ENCODE results near the gene BTN3A1. TPM values are rescaled to one million over a fixed set of nuclear protein-coding genes. Genes with fewer than 3 reads are reported as not detected.

Gene BTN3A1
- total RNA-seq, 1 experiment from 2014 or later = 9.0 TPM

GRCh38 chr6:26382121-26382520 is 20.0 kb upstream of the BTN3A1 start:
- POLR2A ChIA-PET = no interaction called here
- CTCF ChIA-PET = no interaction called here
- Histone ChIP-seq H2AFZ (ENCODE audit: low read depth, low read length, poor library complexity, severe bottlenecking) (peak overlapping the region; percentile 65), H3K9ac (ENCODE audit: low read length) (no peak overlapping the region), H3K9me2 (ENCODE audit: insufficient read depth) (no peaks in the 10 kb centered on the region), H3K9me3 (ENCODE audit: control insufficient read depth in 1 of 2, insufficient read depth in 1 of 2, low read depth in 1 of 2, low read length in 2 of 2) (no peaks in the 10 kb centered on the region), H3K4me1 (ENCODE audit: control insufficient read depth in 1 of 2, insufficient read depth in 2 of 2, low read length in 2 of 2) (peaks cover 8 to 12% of the 10 kb centered on the region in 2 experiments), H3K27ac (ENCODE audit: low read depth, low read length) (no peak overlapping the region), H3K4me3 (replicated peaks in 1 of 2; ENCODE audit: low read depth in 1 of 2, low read length in 2 of 2) (no peak overlapping the region), H3K27me3 (ENCODE audit: insufficient read depth, low read length) (no peaks in the 10 kb centered on the region), H3K36me3 (ENCODE audit: control insufficient read depth in 1 of 2, insufficient read depth in 2 of 2, low read length in 2 of 2) (no peaks in the 10 kb centered on the region), H3K79me2 (ENCODE audit: insufficient read depth, low read length) (no peaks in the 10 kb centered on the region), H4K20me1 (ENCODE audit: insufficient read depth) (no peaks in the 10 kb centered on the region), H3K4me2 (ENCODE audit: low read length) (no peak overlapping the region)
- TF ChIP-seq RAD21 (IDR thresholded peaks at IDR 0.05; ENCODE audit: low read depth) (no peak), CEBPB (IDR thresholded peaks at IDR 0.05; ENCODE audit: low read depth) (no peak), FOSL1 (IDR thresholded peaks at IDR 0.05; ENCODE audit: low read depth) (no peak), SRF (IDR thresholded peaks at IDR 0.05; ENCODE audit: low read depth) (no peak), TCF7L2 (IDR thresholded peaks at IDR 0.05; ENCODE audit: borderline replicate concordance, extremely low read depth, insufficient read depth, insufficient read length) (no peak), CBX3 (IDR thresholded peaks at IDR 0.05; ENCODE audit: low read depth) (no peak), SIN3A (IDR thresholded peaks at IDR 0.05; ENCODE audit: low read depth) (no peak), REST (IDR thresholded peaks at IDR 0.05; ENCODE audit: low read depth) (no peak), POLR2A (IDR thresholded peaks at IDR 0.05; ENCODE audit: borderline replicate concordance, extremely low read depth, insufficient read depth, insufficient read length) (no peak), JUND (IDR thresholded peaks at IDR 0.05) (no peak), EZH2 (IDR thresholded peaks at IDR 0.05) (no peak), YY1 (IDR thresholded peaks at IDR 0.05; ENCODE audit: extremely low read depth, insufficient replicate concordance, low read depth, low read length) (no peak), ZFX (IDR thresholded peaks at IDR 0.05) (no peak), EZH2phosphoT487 (IDR thresholded peaks at IDR 0.05; ENCODE audit: borderline replicate concordance) (no peak), SP1 (IDR thresholded peaks at IDR 0.05; ENCODE audit: low read depth) (no peak), CTCF (IDR thresholded peaks at IDR 0.05 in 2 of 3, conservative IDR thresholded peaks at IDR 0.05 in 1 of 3; ENCODE audit: borderline replicate concordance in 1 of 3, insufficient read depth in 1 of 3, low read depth in 2 of 3, low read length in 2 of 3) (no peak), ATF3 (IDR thresholded peaks at IDR 0.05) (no peak), ELF1 (IDR thresholded peaks at IDR 0.05; ENCODE audit: borderline replicate concordance, low read depth) (no peak), ZNF274 (IDR thresholded peaks at IDR 0.05; ENCODE audit: low read depth, low read length) (no peak)
- DNase-seq (ENCODE audit: low read depth, low spot score) = no peak
- intact Hi-C loops (cut with micrococcal nuclease) = no loop called here
- RAD21 ChIA-PET (ENCODE audit: low non-redundant PET in 1 of 2, low total read pairs in 2 of 2, uncharacterized antibody in 2 of 2, unreplicated experiment in 2 of 2) = no interaction called here
- BruUV-seq (replicated peaks) = no TSS peak
- ATAC-seq = no peak
